Esophagus (tissue), 2 donors: ENCODE data around the gene RLN1. TPM values are rescaled to one million over a fixed set of nuclear protein-coding genes. Genes with fewer than 3 reads are reported as not detected.
"Not testable (repeated sequence)": the region's sequence is repeated elsewhere in the genome, so short reads cannot be mapped to it uniquely, and the experiment has no call there.

Experiments
- H3K27ac ChIP-seq, 2 donors: one replicate each; pipeline ENCODE4 v1.5.1; 2013; ENCODE audit warnings: low read depth in 2 of 2, mild to moderate bottlenecking in 2 of 2, inconsistent platforms in 1 of 2, low read length in 1 of 2, moderate library complexity in 1 of 2
- H3K27me3 ChIP-seq, 2 donors: one replicate each; pipeline ENCODE4 v1.6.1; 2013; ENCODE audit warnings: low read length in 2 of 2, control low read depth in 1 of 2, mild to moderate bottlenecking in 1 of 2; ENCODE audit not compliant: insufficient read depth in 2 of 2, control insufficient read depth in 1 of 2
- H3K36me3 ChIP-seq, 2 donors: one replicate each; pipeline ENCODE4 v1.6.1; 2013; ENCODE audit warnings: low read length in 1 of 2; ENCODE audit not compliant: control insufficient read depth in 2 of 2, insufficient read depth in 2 of 2
- H3K4me1 ChIP-seq, 2 donors: one replicate each; pipeline ENCODE4 v1.6.1; 2013; ENCODE audit warnings: low read length in 1 of 2; ENCODE audit not compliant: control insufficient read depth in 2 of 2, insufficient read depth in 2 of 2
- H3K4me3 ChIP-seq, 2 donors: one replicate each; pipeline ENCODE4 v1.5.1; 2013; ENCODE audit warnings: low read length in 2 of 2, mild to moderate bottlenecking in 2 of 2, low read depth in 1 of 2, moderate library complexity in 1 of 2
- H3K9me3 ChIP-seq, 2 donors: one replicate each; pipeline ENCODE4 v1.6.1; 2013; ENCODE audit warnings: mild to moderate bottlenecking in 2 of 2, low read depth in 1 of 2, low read length in 1 of 2, moderate library complexity in 1 of 2; ENCODE audit not compliant: control insufficient read depth in 2 of 2, insufficient read depth in 1 of 2
- whole genome bisulfite sequencing, 2 donors: extraction: QIAGEN DNeasy Blood & Tissue Kit; methylation state at CpG; one replicate each; pipeline ENCODE4 v1.1.7; 2013; 5-methylcytosine and 5-hydroxymethylcytosine counted together
- polyA plus RNA-seq, 2 donors: library from polyadenylated mRNA; stranded (reverse); fragments of 200-250 nt; gene quantifications; one replicate each; pipeline ENCODE4 v1.2.3, GENCODE V29; 2013
- donor health status: healthy with polysubstance abuse.
- donor health status: Bipolar disorder and iron deficiency.

RLN1 gene
- under 1 TPM; 0.21 to 0.33 TPM for polyA plus RNA-seq

DNA sequence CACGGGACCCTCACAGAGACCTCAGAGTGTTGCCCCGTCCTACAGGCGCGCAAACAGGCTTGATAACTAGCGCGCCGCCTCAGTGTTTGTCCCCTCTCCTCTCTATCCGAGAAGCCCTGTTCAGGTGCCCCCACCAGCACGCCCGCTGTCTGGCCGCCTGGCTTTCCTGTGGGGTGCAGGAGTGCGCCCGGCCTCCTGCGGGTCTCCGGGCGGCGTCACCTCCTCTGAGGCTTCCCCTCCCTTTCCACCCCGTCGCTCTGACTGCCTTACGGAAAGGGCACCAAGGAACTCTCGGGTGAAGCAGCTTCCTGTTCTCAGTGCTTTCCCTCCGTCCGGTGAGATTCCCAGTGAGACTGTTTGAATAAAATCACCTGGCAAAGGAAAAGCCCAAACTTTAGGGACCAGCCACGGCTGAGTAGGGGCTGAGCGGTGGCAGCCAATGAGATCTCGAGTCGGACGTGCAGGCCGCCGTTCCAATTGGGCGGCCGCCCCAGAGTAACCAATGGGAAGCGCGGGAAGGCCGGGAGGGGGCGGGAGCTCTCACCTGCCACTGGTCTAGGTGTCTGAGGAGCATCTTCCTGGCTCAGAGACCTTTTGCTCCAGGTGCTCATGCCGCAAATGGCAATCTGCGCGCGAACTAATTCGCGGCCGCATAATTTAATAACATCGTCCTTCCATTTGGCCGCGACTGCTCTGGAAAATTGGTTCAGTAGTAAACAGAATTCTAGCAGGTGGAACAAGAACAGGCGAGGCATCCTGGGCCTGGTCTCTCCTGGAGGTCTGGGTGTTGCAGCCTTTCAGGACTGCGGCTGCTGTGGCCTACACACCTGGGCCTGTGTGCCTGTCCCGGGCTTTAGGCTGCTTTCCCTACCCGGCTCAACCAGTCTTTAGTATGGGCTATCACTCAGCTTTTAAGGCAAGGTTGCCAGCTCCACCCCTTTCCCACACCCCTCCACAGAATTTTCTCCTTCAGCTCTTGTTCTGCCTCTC lies at the start of gene RLN1:
Gene RLN1, minus strand, starts transcription at position 885 of the 990 bp plus-strand sequence. Its CDS starts 130 bp downstream, at position 755.
- not testable (repeated sequence) for H3K9me3 ChIP-seq, H3K27ac ChIP-seq, H3K27me3 ChIP-seq, H3K4me1 ChIP-seq, H3K36me3 ChIP-seq, H3K4me3 ChIP-seq
- WGBS, 2 donors, result 14 to 18% methylated on average over 14 of the region's 50 CpGs

- Histone ChIP-seq H3K27me3 (no peaks in the 10 kb centered on the region), H3K27ac (no peak overlapping the region), H3K4me1 (no peaks in the 10 kb centered on the region), H3K36me3 (no peaks in the 10 kb centered on the region), H3K4me3 (no peak overlapping the region), H3K9me3 (no peaks in the 10 kb centered on the region)
- WGBS, 2 donors, result 40 to 48% methylated on average over 3 of the region's 3 CpGs
These were observed 49.5 kb upstream of the RLN1 start for GRCh38 chr9:5389109-5389732.

DNA sequence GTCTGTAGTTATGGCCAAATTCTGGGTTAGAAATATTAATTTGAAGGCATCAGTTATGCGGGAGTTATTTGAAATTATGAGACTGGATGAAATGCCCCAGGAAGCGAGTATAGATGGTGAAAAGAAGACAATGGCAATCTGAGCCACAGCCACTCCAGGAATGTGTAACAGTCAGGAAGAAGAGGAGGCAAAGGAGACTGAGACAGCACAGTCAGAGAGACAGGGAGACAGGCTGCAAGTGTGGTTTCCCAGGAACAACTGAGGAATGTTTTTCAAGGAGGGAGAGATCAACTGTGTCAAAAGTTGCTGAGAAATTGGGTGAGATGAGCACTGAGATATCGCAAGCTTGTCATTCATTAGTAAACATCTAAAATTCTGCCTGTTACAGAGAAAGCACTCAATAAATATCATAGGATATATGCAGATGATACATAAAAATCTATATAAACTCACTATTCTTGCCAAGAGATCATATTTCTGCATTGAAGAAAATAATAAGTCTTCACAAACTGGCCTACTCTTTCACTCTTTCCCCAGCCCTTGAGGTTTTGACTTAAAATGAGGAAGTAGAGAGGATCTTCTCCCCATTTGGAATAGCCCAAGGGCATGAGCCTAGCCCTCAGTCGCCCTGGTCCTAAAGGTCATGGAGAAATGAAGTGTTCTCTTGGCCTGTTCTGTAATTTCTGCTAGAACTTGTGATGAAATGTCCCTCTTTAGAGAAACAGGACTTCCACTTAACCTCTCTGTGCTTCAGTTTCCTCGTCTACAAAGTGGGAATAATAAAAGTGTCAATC lies 48.5 kb upstream of the RLN1 start:
- Histone ChIP-seq H3K36me3 (no peaks in the 10 kb centered on the region), H3K4me3 (no peak overlapping the region), H3K27me3 (no peaks in the 10 kb centered on the region), H3K4me1 (no peaks in the 10 kb centered on the region), H3K27ac (no peak overlapping the region), H3K9me3 (no peaks in the 10 kb centered on the region)
- 84 to 87% methylated on average over 5 of the region's 5 CpGs for WGBS, 2 donors

DNA sequence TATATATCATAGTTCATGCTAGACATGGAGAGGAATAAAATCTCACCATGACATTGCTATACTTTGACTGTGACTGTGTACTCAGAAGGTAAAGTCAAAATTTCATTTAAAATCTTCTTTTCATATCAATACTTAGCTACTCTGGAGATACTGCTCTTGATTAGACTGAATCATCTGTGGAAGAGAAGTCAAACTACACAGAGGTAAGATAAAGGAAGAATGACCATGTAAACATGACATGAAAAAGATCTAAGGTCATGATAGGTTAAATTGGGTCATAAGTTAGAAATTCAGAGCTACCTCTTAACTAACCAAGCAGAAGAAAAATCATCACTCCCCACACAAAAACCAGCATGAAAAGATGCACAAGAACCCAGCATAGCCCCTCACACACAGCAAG lies 44.8 kb upstream of the RLN1 start:
- Histone ChIP-seq H3K4me1 (no peaks in the 10 kb centered on the region), H3K27me3 (no peaks in the 10 kb centered on the region), H3K27ac (no peak overlapping the region), H3K4me3 (no peak overlapping the region), H3K36me3 (no peaks in the 10 kb centered on the region), H3K9me3 (no peaks in the 10 kb centered on the region)

- no peaks in the 10 kb centered on the region for H3K9me3 ChIP-seq
- 78 to 81% methylated on average over 3 of the region's 3 CpGs for WGBS, 2 donors
- no peak overlapping the region for H3K4me3 ChIP-seq
- no peaks in the 10 kb centered on the region for H3K27me3 ChIP-seq
- H3K4me1 ChIP-seq, result no peaks in the 10 kb centered on the region
- no peaks in the 10 kb centered on the region for H3K36me3 ChIP-seq
- no peak overlapping the region for H3K27ac ChIP-seq
These were observed 42.8 kb upstream of the RLN1 start for GRCh38 chr9:5382479-5382878.

GRCh38 chr9:5375790-5376477 lies 36.3 kb upstream of the RLN1 start:
- Histone ChIP-seq H3K36me3 (no peaks in the 10 kb centered on the region), H3K4me1 (no peaks in the 10 kb centered on the region), H3K27ac (no peak overlapping the region), H3K27me3 (no peaks in the 10 kb centered on the region), H3K9me3 (no peaks in the 10 kb centered on the region), H3K4me3 (no peak overlapping the region)
- 77 to 79% methylated on average over 6 of the region's 6 CpGs for WGBS, 2 donors

GRCh38 chr9:5375091-5375490 lies 35.4 kb upstream of the RLN1 start:
- Histone ChIP-seq H3K4me3 (no peak overlapping the region), H3K36me3 (no peaks in the 10 kb centered on the region), H3K27me3 (no peaks in the 10 kb centered on the region), H3K27ac (no peak overlapping the region), H3K4me1 (no peaks in the 10 kb centered on the region), H3K9me3 (no peaks in the 10 kb centered on the region)
- WGBS, 2 donors, result 34 to 70% methylated on average over 1 of the region's 1 CpG

DNA sequence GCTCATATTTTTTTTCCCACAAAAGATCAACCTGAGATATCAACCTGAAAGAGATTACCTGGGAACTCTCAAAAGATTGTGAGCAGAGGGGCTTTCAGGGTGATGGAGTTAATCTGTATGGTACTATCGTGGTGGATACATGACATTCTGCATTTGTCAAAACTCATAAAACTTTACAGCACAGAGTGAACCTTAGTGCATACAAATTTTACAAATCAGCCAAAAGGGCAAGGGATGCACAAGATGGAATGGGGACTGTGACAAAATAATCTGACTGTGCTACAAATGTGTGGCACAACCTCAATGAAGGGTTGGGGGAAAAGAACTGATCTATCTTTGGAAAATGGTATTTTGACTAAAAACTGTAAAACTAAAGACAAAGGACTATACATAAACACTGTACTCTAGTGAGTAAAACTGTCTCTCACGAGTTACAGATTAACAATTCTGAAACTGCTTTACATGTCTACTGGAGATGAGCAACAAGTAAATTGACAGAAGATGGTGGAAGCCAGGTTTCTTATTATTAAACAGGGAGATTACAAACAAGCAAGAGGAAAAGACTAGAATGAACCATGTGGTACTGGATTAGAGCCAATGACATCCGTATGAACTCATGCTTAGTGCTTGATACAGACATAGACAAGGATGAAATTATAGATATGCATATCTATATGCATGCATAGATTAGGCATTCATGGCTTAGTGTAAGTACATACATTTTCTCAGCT lies 24.8 kb upstream of the RLN1 start:
- Histone ChIP-seq H3K9me3 (no peaks in the 10 kb centered on the region), H3K36me3 (no peaks in the 10 kb centered on the region), H3K27me3 (no peaks in the 10 kb centered on the region), H3K27ac (no peak overlapping the region), H3K4me3 (no peak overlapping the region), H3K4me1 (no peaks in the 10 kb centered on the region)
- WGBS, 2 donors, result 58 to 68% methylated on average over 3 of the region's 3 CpGs
